ENCODE measurements around the gene DIS3L2.

The DIS3L2 gene

GRCh38 chr2:231970461-231970860, 8.9 kb downstream of the DIS3L2 start:
- Histone ChIP-seq H3K4me3 (ENCODE audit: low read length) (no peak overlapping the region), H3K27me3 (ENCODE audit: low read depth, low read length) (no peaks in the 10 kb centered on the region), H3K9me3 (ENCODE audit: insufficient read depth, low read length) (no peaks in the 10 kb centered on the region), H3K9ac (ENCODE audit: low read length) (no peak overlapping the region), H3K4me1 (ENCODE audit: low read length) (no peaks in the 10 kb centered on the region), H2AFZ (ENCODE audit: low read depth, low read length) (no peak overlapping the region), H3K27ac (ENCODE audit: low read length) (no peak overlapping the region), H3K79me2 (ENCODE audit: low read length) (peaks cover 37% of the 10 kb centered on the region), H4K20me1 (ENCODE audit: insufficient read depth, low read length) (no peaks in the 10 kb centered on the region), H3K36me3 (replicated peaks; ENCODE audit: low read depth, low read length) (peaks cover 4% of the 10 kb centered on the region), H3K4me2 (ENCODE audit: low read length) (no peak overlapping the region)
- TF ChIP-seq, protein P1, sequence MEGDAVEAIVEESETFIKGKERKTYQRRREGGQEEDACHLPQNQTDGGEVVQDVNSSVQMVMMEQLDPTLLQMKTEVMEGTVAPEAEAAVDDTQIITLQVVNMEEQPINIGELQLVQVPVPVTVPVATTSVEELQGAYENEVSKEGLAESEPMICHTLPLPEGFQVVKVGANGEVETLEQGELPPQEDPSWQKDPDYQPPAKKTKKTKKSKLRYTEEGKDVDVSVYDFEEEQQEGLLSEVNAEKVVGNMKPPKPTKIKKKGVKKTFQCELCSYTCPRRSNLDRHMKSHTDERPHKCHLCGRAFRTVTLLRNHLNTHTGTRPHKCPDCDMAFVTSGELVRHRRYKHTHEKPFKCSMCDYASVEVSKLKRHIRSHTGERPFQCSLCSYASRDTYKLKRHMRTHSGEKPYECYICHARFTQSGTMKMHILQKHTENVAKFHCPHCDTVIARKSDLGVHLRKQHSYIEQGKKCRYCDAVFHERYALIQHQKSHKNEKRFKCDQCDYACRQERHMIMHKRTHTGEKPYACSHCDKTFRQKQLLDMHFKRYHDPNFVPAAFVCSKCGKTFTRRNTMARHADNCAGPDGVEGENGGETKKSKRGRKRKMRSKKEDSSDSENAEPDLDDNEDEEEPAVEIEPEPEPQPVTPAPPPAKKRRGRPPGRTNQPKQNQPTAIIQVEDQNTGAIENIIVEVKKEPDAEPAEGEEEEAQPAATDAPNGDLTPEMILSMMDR (IDR thresholded peaks at IDR 0.05; ENCODE audit: low read depth, low read length) = no peak
- no peak for TF ChIP-seq EZH2phosphoT487 (IDR thresholded peaks at IDR 0.05; ENCODE audit: low read depth)

DNA sequence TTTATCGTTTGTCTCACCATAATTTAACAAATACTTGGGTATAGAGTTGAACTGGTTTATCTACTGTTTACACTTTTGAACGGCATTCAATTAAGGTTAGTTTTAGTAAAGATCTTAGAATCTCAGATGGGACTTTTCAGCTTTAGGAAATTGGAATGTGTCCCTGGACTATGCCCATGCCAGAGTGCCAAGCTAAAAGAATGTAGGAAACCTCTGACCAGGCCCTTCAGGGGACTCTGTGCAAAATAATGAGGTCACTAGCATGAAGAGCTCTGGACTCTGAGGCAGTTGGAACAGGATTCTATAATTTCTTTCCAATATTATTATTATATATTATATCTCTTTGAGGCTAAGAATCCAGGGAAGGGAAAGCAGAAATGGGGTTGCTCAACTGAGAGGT, 13.5 kb downstream of the DIS3L2 start:
- no peak overlapping the region for H3K4me2 ChIP-seq (ENCODE audit: low read length)
- no peak for TF ChIP-seq EZH2phosphoT487 (IDR thresholded peaks at IDR 0.05; ENCODE audit: low read depth)
- TF ChIP-seq, protein P1 (IDR thresholded peaks at IDR 0.05; ENCODE audit: low read depth, low read length) = no peak
- H4K20me1 ChIP-seq (ENCODE audit: insufficient read depth, low read length) = no peaks in the 10 kb centered on the region
- H3K9me3 ChIP-seq (ENCODE audit: insufficient read depth, low read length) = no peaks in the 10 kb centered on the region
- H3K27me3 ChIP-seq (ENCODE audit: low read depth, low read length) = no peaks in the 10 kb centered on the region
- no peaks in the 10 kb centered on the region for H3K36me3 ChIP-seq (replicated peaks; ENCODE audit: low read depth, low read length)
- peaks cover 7% of the 10 kb centered on the region for H3K79me2 ChIP-seq (ENCODE audit: low read length)
- no peaks in the 10 kb centered on the region for H3K4me1 ChIP-seq (ENCODE audit: low read length)
- no peak overlapping the region for H3K27ac ChIP-seq (ENCODE audit: low read length)
- no peak overlapping the region for H2AFZ ChIP-seq (ENCODE audit: low read depth, low read length)
- no peak overlapping the region for H3K9ac ChIP-seq (ENCODE audit: low read length)
- no peak overlapping the region for H3K4me3 ChIP-seq (ENCODE audit: low read length)

GRCh38 chr2:231977430-231977829, 15.9 kb downstream of the DIS3L2 start:
- no peak overlapping the region for H3K9ac ChIP-seq (ENCODE audit: low read length)
- TF ChIP-seq EZH2phosphoT487 (IDR thresholded peaks at IDR 0.05; ENCODE audit: low read depth) = no peak
- TF ChIP-seq, protein P1 (IDR thresholded peaks at IDR 0.05; ENCODE audit: low read depth, low read length) = no peak

DNA sequence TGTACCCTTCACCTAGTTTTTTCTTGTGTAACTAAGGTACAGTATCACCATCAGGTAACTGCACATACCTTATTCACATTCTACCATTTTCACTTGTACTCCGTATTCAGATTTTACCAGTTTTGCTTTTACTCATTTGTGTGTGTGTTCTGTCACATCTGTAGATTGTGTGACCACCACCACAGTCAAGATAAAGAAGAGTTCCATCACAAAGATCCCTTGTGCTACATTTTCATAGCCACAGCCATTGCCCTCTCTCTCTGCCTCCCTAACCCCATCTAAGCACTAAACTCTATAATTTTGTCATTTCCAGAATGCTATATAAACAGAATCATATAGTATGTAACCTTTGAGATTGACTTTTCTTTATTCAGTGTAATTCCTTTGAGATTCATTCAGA, 23.5 kb downstream of the DIS3L2 start:
- H4K20me1 ChIP-seq (ENCODE audit: insufficient read depth, low read length) = peaks cover 8% of the 10 kb centered on the region
- H3K27me3 ChIP-seq (ENCODE audit: low read depth, low read length) = no peaks in the 10 kb centered on the region
- H3K9me3 ChIP-seq (ENCODE audit: insufficient read depth, low read length) = no peaks in the 10 kb centered on the region
- H3K4me3 ChIP-seq (ENCODE audit: low read length) = no peak overlapping the region
- H3K4me1 ChIP-seq (ENCODE audit: low read length) = no peaks in the 10 kb centered on the region
- H2AFZ ChIP-seq (ENCODE audit: low read depth, low read length) = no peak overlapping the region
- no peak overlapping the region for H3K4me2 ChIP-seq (ENCODE audit: low read length)
- H3K36me3 ChIP-seq (replicated peaks; ENCODE audit: low read depth, low read length) = peaks cover 2% of the 10 kb centered on the region
- H3K79me2 ChIP-seq (ENCODE audit: low read length) = peaks cover 14% of the 10 kb centered on the region
- H3K9ac ChIP-seq (ENCODE audit: low read length) = no peak overlapping the region
- TF ChIP-seq EZH2phosphoT487 (IDR thresholded peaks at IDR 0.05; ENCODE audit: low read depth) = no peak
- TF ChIP-seq, protein P1 (IDR thresholded peaks at IDR 0.05; ENCODE audit: low read depth, low read length) = no peak
- no peak overlapping the region for H3K27ac ChIP-seq (ENCODE audit: low read length)

More at GRCh38 chr2:231977430-231977829, 15.9 kb downstream of the DIS3L2 start:
- Histone ChIP-seq H3K4me2 (ENCODE audit: low read length) (no peak overlapping the region), H3K27me3 (ENCODE audit: low read depth, low read length) (no peaks in the 10 kb centered on the region), H3K27ac (ENCODE audit: low read length) (no peak overlapping the region), H3K36me3 (replicated peaks; ENCODE audit: low read depth, low read length) (no peaks in the 10 kb centered on the region), H3K4me3 (ENCODE audit: low read length) (no peak overlapping the region), H3K4me1 (ENCODE audit: low read length) (no peaks in the 10 kb centered on the region), H2AFZ (ENCODE audit: low read depth, low read length) (no peak overlapping the region), H3K79me2 (ENCODE audit: low read length) (no peaks in the 10 kb centered on the region; the same call in 1 of the 2 replicates), H3K9me3 (ENCODE audit: insufficient read depth, low read length) (no peaks in the 10 kb centered on the region), H4K20me1 (ENCODE audit: insufficient read depth, low read length) (no peaks in the 10 kb centered on the region)

All from OCI-LY3 (cell line).